HepG2 (cell line): Measurements from ENCODE around the gene STPG2. TPM values are rescaled to one million over a fixed set of nuclear protein-coding genes. Genes with fewer than 3 reads are reported as not detected.

Experiments
- ATAC-seq: fragments of 200-7000 bp; cut with Tn5 transposase; 3 replicates; pipeline ENCODE4 v1.9.1; 2020; ENCODE audit warnings: mild to moderate bottlenecking, moderate library complexity
- BruUV-seq: library from RNA; stranded (reverse); fragments of 400-500 nt; replicated peaks from 2 replicates; lab custom pipeline; 2021; lab: Mats Ljungman, UMichigan
- CTCF ChIA-PET: fragments of 300-600 bp; formaldehyde crosslinking; extraction: SDS; loops from one replicate; lab custom pipeline; 2021; ENCODE audit warnings: low total read pairs, inconsistent platforms, low intra/inter-chr PET ratio; lab: Yijun Ruan, JAX
- POLR2A ChIA-PET: fragments of 350-600 bp; sonication (Branson Sonifier 250); formaldehyde crosslinking; loops from one replicate; lab custom pipeline; 2020; ENCODE audit warnings: antibody characterized with exemption, inconsistent platforms; lab: Yijun Ruan, JAX
- DNase-seq: peaks from one replicate; pipeline ENCODE4 v3.0.0-alpha.2; 2015; ENCODE audit warnings: low spot score
- FAIRE-seq: peaks from 3 replicates; lab custom pipeline; 2011; peaks lifted over from hg19 to GRCh38; lab: Jason Lieb, UNC
- H2AFZ ChIP-seq: one replicate; pipeline ENCODE4 v1.6.1; 2011; ENCODE audit warnings: low read length, inconsistent platforms
- H3K27ac ChIP-seq: fragments of 300-600 bp; 3 replicates; pipeline ENCODE4 v1.8.0; 2011; ENCODE audit warnings: mixed run types, mild to moderate bottlenecking, mixed read lengths, low read length, inconsistent platforms; ENCODE audit not compliant: insufficient read depth; ENCODE audit errors: extremely low read length
- H3K27me3 ChIP-seq, 2 experiments: fragments of 200-600 bp in 1 of 2; 2 replicates in 1 of 2; 3 replicates in 1 of 2; pipeline versions ENCODE4 v1.6.0 to v1.8.0; 2011; ENCODE audit warnings: low read length in 2 of 2, mild to moderate bottlenecking in 2 of 2, moderate library complexity in 2 of 2, inconsistent platforms in 1 of 2; ENCODE audit not compliant: insufficient read depth in 2 of 2, control insufficient read depth in 1 of 2
- H3K36me3 ChIP-seq, 2 experiments: fragments of 200-600 bp in 1 of 2; replicated peaks in 1 of 2; 2 replicates in 1 of 2; 3 replicates in 1 of 2; pipeline versions ENCODE4 v1.5.1 to v1.8.0; 2011; ENCODE audit warnings: low read length in 2 of 2, inconsistent platforms in 1 of 2; ENCODE audit not compliant: insufficient read depth in 2 of 2, control insufficient read depth in 1 of 2
- H3K4me1 ChIP-seq: 2 replicates; pipeline ENCODE4 v1.5.1; 2012; ENCODE audit warnings: low read length, inconsistent platforms; ENCODE audit not compliant: insufficient read depth
- H3K4me2 ChIP-seq: 2 replicates; pipeline ENCODE4 v1.6.0; 2011; ENCODE audit warnings: low read depth, low read length, inconsistent platforms
- H3K4me3 ChIP-seq, 3 experiments: fragments of 200-600 bp in 1 of 3; sonication (generic), shearing (Covaris generic) in 1 of 3; replicated peaks in 1 of 3; 2 replicates each; pipeline ENCODE4 v1.5.1; 2011 to 2016; ENCODE audit warnings: low read length in 3 of 3, inconsistent platforms in 2 of 3, low read depth in 2 of 3, mild to moderate bottlenecking in 2 of 3, control low read depth in 1 of 3, mixed read lengths in 1 of 3; ENCODE audit not compliant: insufficient read depth in 1 of 3
- H3K79me2 ChIP-seq: one replicate; pipeline ENCODE4 v1.6.1; 2011; ENCODE audit warnings: low read length, inconsistent platforms; ENCODE audit not compliant: insufficient read depth
- H3K9ac ChIP-seq: 2 replicates; pipeline ENCODE4 v1.6.0; 2011; ENCODE audit warnings: mild to moderate bottlenecking, low read depth, low read length, inconsistent platforms; ENCODE audit not compliant: insufficient read depth
- H3K9me3 ChIP-seq: 2 replicates; pipeline ENCODE4 v1.5.1; 2012; ENCODE audit warnings: mild to moderate bottlenecking, low read length
- H4K20me1 ChIP-seq: 2 replicates; pipeline ENCODE4 v1.6.0; 2011; ENCODE audit warnings: inconsistent platforms, mild to moderate bottlenecking, low read length, moderate library complexity; ENCODE audit not compliant: insufficient read depth
- NFATC3 ChIP-seq: sonication (generic); formaldehyde crosslinking; IDR thresholded peaks from 2 replicates; pipeline ENCODE4 v1.5.1; 2020; ENCODE audit warnings: mild to moderate bottlenecking, missing genetic modification reagents
- SCMH1 ChIP-seq: sonication (generic); formaldehyde crosslinking; IDR thresholded peaks from 2 replicates; pipeline ENCODE4 v1.9.0; 2021; ENCODE audit warnings: missing genetic modification reagents, mild to moderate bottlenecking, borderline replicate concordance
- TEAD3 ChIP-seq: optimal IDR thresholded peaks from 2 replicates; pipeline ENCODE3; 2016; ENCODE audit warnings: borderline replicate concordance
- ZNF333 ChIP-seq: sonication (generic); formaldehyde crosslinking; IDR thresholded peaks from 2 replicates; pipeline ENCODE4 v1.4.0; 2020; ENCODE audit warnings: mild to moderate bottlenecking, missing genetic modification reagents, borderline replicate concordance
- ZNF383 ChIP-seq: sonication (generic); formaldehyde crosslinking; IDR thresholded peaks from 2 replicates; pipeline ENCODE4 v1.4.0; 2020; ENCODE audit warnings: missing genetic modification reagents, mild to moderate bottlenecking, borderline replicate concordance
- ZNF431 ChIP-seq: sonication (generic); formaldehyde crosslinking; IDR thresholded peaks from 2 replicates; pipeline ENCODE4 v1.9.0; 2022; ENCODE audit warnings: missing genetic modification reagents, low read depth, mild to moderate bottlenecking, borderline replicate concordance
- ZNF737 ChIP-seq: sonication (generic); formaldehyde crosslinking; IDR thresholded peaks from 2 replicates; pipeline ENCODE4 v1.5.0; 2020; ENCODE audit warnings: missing genetic modification reagents, mild to moderate bottlenecking, borderline replicate concordance
- WGBS: methylation state at CpG from one replicate; pipeline ENCODE4 v1.1.6; 2017; ENCODE audit warnings: low lambda C conversion rate; 5-methylcytosine and 5-hydroxymethylcytosine counted together
- in situ Hi-C: cut with HindIII; loops from 2 replicates; pipeline ENCODE4 v1.10.0; 2017; ENCODE audit warnings: low pct_unique_long_range_greater_than_20kb; ENCODE audit not compliant: extremely low pct_ligation_motif_present
- intact Hi-C: fragments of 100-400 bp; cut with micrococcal nuclease; formaldehyde crosslinking; loops from one replicate; pipeline ENCODE4 v1.10.0; 2022; ENCODE audit not compliant: unreplicated experiment
- polyA plus RNA-seq, 8 experiments: library from polyadenylated mRNA; depleted of rRNA in 3 of 8; stranded (reverse) in 7 of 8; unstranded in 1 of 8; fragments of >200 nt; fragmentation: Illumina TruSeq in 4 of 8; extraction: Trizol in 4 of 8; gene quantifications; 2 replicates each; pipeline versions ENCODE4 v1.2.1 to v1.2.3, GENCODE V29; 2011 to 2016; ENCODE audit warnings: low read depth in 4 of 8, missing spikeins in 1 of 8, mixed read lengths in 1 of 8; ENCODE audit not compliant: insufficient read depth in 1 of 8
- total RNA-seq, 5 experiments: library from RNA; depleted of rRNA; stranded (reverse); fragments of >200 nt; fragmentation: Illumina TruSeq; extraction: Trizol; gene quantifications; 2 replicates each; pipeline ENCODE4 v1.2.3, GENCODE V29; 2016; ENCODE audit warnings: low read depth in 1 of 5
- TF ChIP-seq, protein P1 (sequence below): IDR thresholded peaks from 2 replicates; pipeline ENCODE4 v1.6.1; 2016; ENCODE audit warnings: low read depth, missing genetic modification reagents, missing compliant biosample characterization
- TF ChIP-seq, protein P2 (sequence below): sonication (generic); formaldehyde crosslinking; IDR thresholded peaks from 2 replicates; pipeline ENCODE4 v1.4.0; 2020; ENCODE audit warnings: missing genetic modification reagents
- TF ChIP-seq, protein P3 (sequence below): fragments of 450-650 bp; IDR thresholded peaks from 2 replicates; pipeline ENCODE4 v1.6.1; 2016

The STPG2 gene
- total and polyA plus RNA-seq, 2 of the 13 experiments (the other 11 are each of a cell fraction or from before 2014, with no cell fraction given) = 0.07 TPM; not detected in 1

DNA sequence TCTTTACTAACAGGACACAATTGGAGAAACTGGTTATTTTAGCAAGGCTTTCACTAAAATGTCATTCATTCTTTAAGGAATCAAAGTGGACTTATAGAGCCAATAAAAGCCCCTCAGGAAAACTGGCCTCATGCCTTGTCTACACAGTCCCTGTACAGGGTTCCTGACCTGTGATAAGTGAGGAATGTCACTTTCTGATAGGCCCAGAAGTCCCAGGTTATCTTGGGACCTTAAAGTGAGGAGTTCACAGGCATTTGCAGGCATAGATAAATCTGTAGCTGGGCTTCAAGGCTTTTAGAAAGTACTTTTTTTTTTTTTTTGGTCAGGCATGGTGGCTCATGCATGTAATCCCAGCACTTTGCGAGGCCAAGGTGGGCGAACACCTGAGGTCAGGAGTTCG lies 19.4 kb upstream of the STPG2 start:
- no peak overlapping the region for H3K4me2 ChIP-seq
- POLR2A ChIA-PET = no interaction called here
- in situ Hi-C loops = no loop called here
- no peak overlapping the region for H3K9ac ChIP-seq
- H3K27ac ChIP-seq = no peak overlapping the region
- no peak overlapping the region for H2AFZ ChIP-seq
- DNase-seq (no peak), FAIRE-seq (no peak), ATAC-seq (no peak)
- H3K9me3 ChIP-seq = no peaks in the 10 kb centered on the region
- TF ChIP-seq TEAD3 (no peak), ZNF431 (CRISPR knock-in tag) (no peak), NFATC3 (CRISPR knock-in tag) (no peak), ZNF383 (CRISPR knock-in tag) (no peak), ZNF737 (no peak), SCMH1 (CRISPR knock-in tag) (no peak), ZNF333 (no peak)
- TF ChIP-seq, protein P1, sequence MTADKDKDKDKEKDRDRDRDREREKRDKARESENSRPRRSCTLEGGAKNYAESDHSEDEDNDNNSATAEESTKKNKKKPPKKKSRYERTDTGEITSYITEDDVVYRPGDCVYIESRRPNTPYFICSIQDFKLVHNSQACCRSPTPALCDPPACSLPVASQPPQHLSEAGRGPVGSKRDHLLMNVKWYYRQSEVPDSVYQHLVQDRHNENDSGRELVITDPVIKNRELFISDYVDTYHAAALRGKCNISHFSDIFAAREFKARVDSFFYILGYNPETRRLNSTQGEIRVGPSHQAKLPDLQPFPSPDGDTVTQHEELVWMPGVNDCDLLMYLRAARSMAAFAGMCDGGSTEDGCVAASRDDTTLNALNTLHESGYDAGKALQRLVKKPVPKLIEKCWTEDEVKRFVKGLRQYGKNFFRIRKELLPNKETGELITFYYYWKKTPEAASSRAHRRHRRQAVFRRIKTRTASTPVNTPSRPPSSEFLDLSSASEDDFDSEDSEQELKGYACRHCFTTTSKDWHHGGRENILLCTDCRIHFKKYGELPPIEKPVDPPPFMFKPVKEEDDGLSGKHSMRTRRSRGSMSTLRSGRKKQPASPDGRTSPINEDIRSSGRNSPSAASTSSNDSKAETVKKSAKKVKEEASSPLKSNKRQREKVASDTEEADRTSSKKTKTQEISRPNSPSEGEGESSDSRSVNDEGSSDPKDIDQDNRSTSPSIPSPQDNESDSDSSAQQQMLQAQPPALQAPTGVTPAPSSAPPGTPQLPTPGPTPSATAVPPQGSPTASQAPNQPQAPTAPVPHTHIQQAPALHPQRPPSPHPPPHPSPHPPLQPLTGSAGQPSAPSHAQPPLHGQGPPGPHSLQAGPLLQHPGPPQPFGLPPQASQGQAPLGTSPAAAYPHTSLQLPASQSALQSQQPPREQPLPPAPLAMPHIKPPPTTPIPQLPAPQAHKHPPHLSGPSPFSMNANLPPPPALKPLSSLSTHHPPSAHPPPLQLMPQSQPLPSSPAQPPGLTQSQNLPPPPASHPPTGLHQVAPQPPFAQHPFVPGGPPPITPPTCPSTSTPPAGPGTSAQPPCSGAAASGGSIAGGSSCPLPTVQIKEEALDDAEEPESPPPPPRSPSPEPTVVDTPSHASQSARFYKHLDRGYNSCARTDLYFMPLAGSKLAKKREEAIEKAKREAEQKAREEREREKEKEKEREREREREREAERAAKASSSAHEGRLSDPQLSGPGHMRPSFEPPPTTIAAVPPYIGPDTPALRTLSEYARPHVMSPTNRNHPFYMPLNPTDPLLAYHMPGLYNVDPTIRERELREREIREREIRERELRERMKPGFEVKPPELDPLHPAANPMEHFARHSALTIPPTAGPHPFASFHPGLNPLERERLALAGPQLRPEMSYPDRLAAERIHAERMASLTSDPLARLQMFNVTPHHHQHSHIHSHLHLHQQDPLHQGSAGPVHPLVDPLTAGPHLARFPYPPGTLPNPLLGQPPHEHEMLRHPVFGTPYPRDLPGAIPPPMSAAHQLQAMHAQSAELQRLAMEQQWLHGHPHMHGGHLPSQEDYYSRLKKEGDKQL (CRISPR knock-in tag) = no peak
- TF ChIP-seq, protein P2, sequence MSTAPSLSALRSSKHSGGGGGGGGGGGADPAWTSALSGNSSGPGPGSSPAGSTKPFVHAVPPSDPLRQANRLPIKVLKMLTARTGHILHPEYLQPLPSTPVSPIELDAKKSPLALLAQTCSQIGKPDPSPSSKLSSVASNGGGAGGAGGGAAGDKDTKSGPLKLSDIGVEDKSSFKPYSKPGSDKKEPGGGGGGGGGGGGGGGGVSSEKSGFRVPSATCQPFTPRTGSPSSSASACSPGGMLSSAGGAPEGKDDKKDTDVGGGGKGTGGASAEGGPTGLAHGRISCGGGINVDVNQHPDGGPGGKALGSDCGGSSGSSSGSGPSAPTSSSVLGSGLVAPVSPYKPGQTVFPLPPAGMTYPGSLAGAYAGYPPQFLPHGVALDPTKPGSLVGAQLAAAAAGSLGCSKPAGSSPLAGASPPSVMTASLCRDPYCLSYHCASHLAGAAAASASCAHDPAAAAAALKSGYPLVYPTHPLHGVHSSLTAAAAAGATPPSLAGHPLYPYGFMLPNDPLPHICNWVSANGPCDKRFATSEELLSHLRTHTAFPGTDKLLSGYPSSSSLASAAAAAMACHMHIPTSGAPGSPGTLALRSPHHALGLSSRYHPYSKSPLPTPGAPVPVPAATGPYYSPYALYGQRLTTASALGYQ (CRISPR knock-in tag) = no peak
- TF ChIP-seq, protein P3, sequence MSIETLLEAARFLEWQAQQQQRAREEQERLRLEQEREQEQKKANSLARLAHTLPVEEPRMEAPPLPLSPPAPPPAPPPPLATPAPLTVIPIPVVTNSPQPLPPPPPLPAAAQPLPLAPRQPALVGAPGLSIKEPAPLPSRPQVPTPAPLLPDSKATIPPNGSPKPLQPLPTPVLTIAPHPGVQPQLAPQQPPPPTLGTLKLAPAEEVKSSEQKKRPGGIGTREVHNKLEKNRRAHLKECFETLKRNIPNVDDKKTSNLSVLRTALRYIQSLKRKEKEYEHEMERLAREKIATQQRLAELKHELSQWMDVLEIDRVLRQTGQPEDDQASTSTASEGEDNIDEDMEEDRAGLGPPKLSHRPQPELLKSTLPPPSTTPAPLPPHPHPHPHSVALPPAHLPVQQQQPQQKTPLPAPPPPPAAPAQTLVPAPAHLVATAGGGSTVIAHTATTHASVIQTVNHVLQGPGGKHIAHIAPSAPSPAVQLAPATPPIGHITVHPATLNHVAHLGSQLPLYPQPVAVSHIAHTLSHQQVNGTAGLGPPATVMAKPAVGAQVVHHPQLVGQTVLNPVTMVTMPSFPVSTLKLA = no peak
- no peaks in the 10 kb centered on the region for H4K20me1 ChIP-seq
- H3K79me2 ChIP-seq = no peaks in the 10 kb centered on the region
- no peak overlapping the region for H3K4me3 ChIP-seq
- no peaks in the 10 kb centered on the region for H3K4me1 ChIP-seq
- intact Hi-C loops = no loop called here
- CTCF ChIA-PET = no interaction called here
- 44% methylated on average over 3 of the region's 3 CpGs for WGBS
- H3K36me3 ChIP-seq = no peaks in the 10 kb centered on the region
- BruUV-seq = no TSS peak
- H3K27me3 ChIP-seq = no peaks in the 10 kb centered on the region
